HepG2 (cell line): ENCODE data around the gene CDKN2AIP. TPM values are rescaled to one million over a fixed set of nuclear protein-coding genes. Genes with fewer than 3 reads are reported as not detected.

Experiments
- ATAC-seq: fragments of 200-7000 bp; cut with Tn5 transposase; 3 replicates; pipeline ENCODE4 v1.9.1; 2020; ENCODE audit warnings: mild to moderate bottlenecking, moderate library complexity
- BruUV-seq: library from RNA; stranded (reverse); fragments of 400-500 nt; replicated peaks from 2 replicates; lab custom pipeline; 2021; lab: Mats Ljungman, UMichigan
- CTCF ChIA-PET: fragments of 300-600 bp; formaldehyde crosslinking; extraction: SDS; loops from one replicate; lab custom pipeline; 2021; ENCODE audit warnings: low total read pairs, inconsistent platforms, low intra/inter-chr PET ratio; lab: Yijun Ruan, JAX
- POLR2A ChIA-PET: fragments of 350-600 bp; sonication (Branson Sonifier 250); formaldehyde crosslinking; loops from one replicate; lab custom pipeline; 2020; ENCODE audit warnings: antibody characterized with exemption, inconsistent platforms; lab: Yijun Ruan, JAX
- DNase-seq: peaks from one replicate; pipeline ENCODE4 v3.0.0-alpha.2; 2015; ENCODE audit warnings: low spot score
- FAIRE-seq: peaks from 3 replicates; lab custom pipeline; 2011; peaks lifted over from hg19 to GRCh38; lab: Jason Lieb, UNC
- H2AFZ ChIP-seq: one replicate; pipeline ENCODE4 v1.6.1; 2011; ENCODE audit warnings: low read length, inconsistent platforms
- H3K27ac ChIP-seq: fragments of 300-600 bp; 3 replicates; pipeline ENCODE4 v1.8.0; 2011; ENCODE audit warnings: mixed run types, mild to moderate bottlenecking, mixed read lengths, low read length, inconsistent platforms; ENCODE audit not compliant: insufficient read depth; ENCODE audit errors: extremely low read length
- H3K27me3 ChIP-seq, 2 experiments: fragments of 200-600 bp in 1 of 2; 2 replicates in 1 of 2; 3 replicates in 1 of 2; pipeline versions ENCODE4 v1.6.0 to v1.8.0; 2011; ENCODE audit warnings: low read length in 2 of 2, mild to moderate bottlenecking in 2 of 2, moderate library complexity in 2 of 2, inconsistent platforms in 1 of 2; ENCODE audit not compliant: insufficient read depth in 2 of 2, control insufficient read depth in 1 of 2
- H3K36me3 ChIP-seq, 2 experiments: fragments of 200-600 bp in 1 of 2; replicated peaks in 1 of 2; 2 replicates in 1 of 2; 3 replicates in 1 of 2; pipeline versions ENCODE4 v1.5.1 to v1.8.0; 2011; ENCODE audit warnings: low read length in 2 of 2, inconsistent platforms in 1 of 2; ENCODE audit not compliant: insufficient read depth in 2 of 2, control insufficient read depth in 1 of 2
- H3K4me1 ChIP-seq: 2 replicates; pipeline ENCODE4 v1.5.1; 2012; ENCODE audit warnings: low read length, inconsistent platforms; ENCODE audit not compliant: insufficient read depth
- H3K4me2 ChIP-seq: 2 replicates; pipeline ENCODE4 v1.6.0; 2011; ENCODE audit warnings: low read depth, low read length, inconsistent platforms
- H3K4me3 ChIP-seq, 3 experiments: fragments of 200-600 bp in 1 of 3; sonication (generic), shearing (Covaris generic) in 1 of 3; replicated peaks in 1 of 3; 2 replicates each; pipeline ENCODE4 v1.5.1; 2011 to 2016; ENCODE audit warnings: low read length in 3 of 3, inconsistent platforms in 2 of 3, low read depth in 2 of 3, mild to moderate bottlenecking in 2 of 3, control low read depth in 1 of 3, mixed read lengths in 1 of 3; ENCODE audit not compliant: insufficient read depth in 1 of 3
- H3K79me2 ChIP-seq: one replicate; pipeline ENCODE4 v1.6.1; 2011; ENCODE audit warnings: low read length, inconsistent platforms; ENCODE audit not compliant: insufficient read depth
- H3K9ac ChIP-seq: 2 replicates; pipeline ENCODE4 v1.6.0; 2011; ENCODE audit warnings: mild to moderate bottlenecking, low read depth, low read length, inconsistent platforms; ENCODE audit not compliant: insufficient read depth
- H3K9me3 ChIP-seq: 2 replicates; pipeline ENCODE4 v1.5.1; 2012; ENCODE audit warnings: mild to moderate bottlenecking, low read length
- H4K20me1 ChIP-seq: 2 replicates; pipeline ENCODE4 v1.6.0; 2011; ENCODE audit warnings: inconsistent platforms, mild to moderate bottlenecking, low read length, moderate library complexity; ENCODE audit not compliant: insufficient read depth
- ETV6 ChIP-seq: sonication (generic); formaldehyde crosslinking; conservative IDR thresholded peaks from 2 replicates; pipeline ENCODE4 v1.4.0; 2020; ENCODE audit warnings: missing genetic modification reagents
- KAT8 ChIP-seq: IDR thresholded peaks from 2 replicates; pipeline ENCODE4 v1.6.1; 2016; ENCODE audit warnings: missing genetic modification reagents, missing compliant biosample characterization
- NFYC ChIP-seq: IDR thresholded peaks from 2 replicates; pipeline ENCODE4 v1.6.1; 2016; ENCODE audit warnings: missing genetic modification reagents, missing compliant biosample characterization
- PHF5A ChIP-seq: IDR thresholded peaks from one replicate; pipeline ENCODE4 v1.6.1; 2018; ENCODE audit warnings: low read depth, missing genetic modification reagents; ENCODE audit not compliant: unreplicated experiment
- SCMH1 ChIP-seq: sonication (generic); formaldehyde crosslinking; IDR thresholded peaks from 2 replicates; pipeline ENCODE4 v1.9.0; 2021; ENCODE audit warnings: missing genetic modification reagents, mild to moderate bottlenecking, borderline replicate concordance
- ZNF543 ChIP-seq: sonication (generic); formaldehyde crosslinking; IDR thresholded peaks from 2 replicates; pipeline ENCODE4 v1.4.0; 2020; ENCODE audit warnings: mild to moderate bottlenecking, missing genetic modification reagents
- ZNF619 ChIP-seq: sonication (generic); formaldehyde crosslinking; IDR thresholded peaks from 2 replicates; pipeline ENCODE4 v1.4.0; 2020; ENCODE audit warnings: mild to moderate bottlenecking, missing genetic modification reagents
- ZNF644 ChIP-seq: IDR thresholded peaks from 2 replicates; pipeline ENCODE4 v1.6.1; 2016; ENCODE audit warnings: low read depth
- ZNF660 ChIP-seq: sonication (generic); formaldehyde crosslinking; IDR thresholded peaks from 2 replicates; pipeline ENCODE4 v1.5.1; 2020; ENCODE audit warnings: mild to moderate bottlenecking, low read depth, missing genetic modification reagents, borderline replicate concordance
- WGBS: methylation state at CpG from one replicate; pipeline ENCODE4 v1.1.6; 2017; ENCODE audit warnings: low lambda C conversion rate; 5-methylcytosine and 5-hydroxymethylcytosine counted together
- in situ Hi-C: cut with HindIII; loops from 2 replicates; pipeline ENCODE4 v1.10.0; 2017; ENCODE audit warnings: low pct_unique_long_range_greater_than_20kb; ENCODE audit not compliant: extremely low pct_ligation_motif_present
- intact Hi-C: fragments of 100-400 bp; cut with micrococcal nuclease; formaldehyde crosslinking; loops from one replicate; pipeline ENCODE4 v1.10.0; 2022; ENCODE audit not compliant: unreplicated experiment
- polyA plus RNA-seq, 8 experiments: library from polyadenylated mRNA; depleted of rRNA in 3 of 8; stranded (reverse) in 7 of 8; unstranded in 1 of 8; fragments of >200 nt; fragmentation: Illumina TruSeq in 4 of 8; extraction: Trizol in 4 of 8; gene quantifications; 2 replicates each; pipeline versions ENCODE4 v1.2.1 to v1.2.3, GENCODE V29; 2011 to 2016; ENCODE audit warnings: low read depth in 4 of 8, missing spikeins in 1 of 8, mixed read lengths in 1 of 8; ENCODE audit not compliant: insufficient read depth in 1 of 8
- total RNA-seq, 5 experiments: library from RNA; depleted of rRNA; stranded (reverse); fragments of >200 nt; fragmentation: Illumina TruSeq; extraction: Trizol; gene quantifications; 2 replicates each; pipeline ENCODE4 v1.2.3, GENCODE V29; 2016; ENCODE audit warnings: low read depth in 1 of 5
- TF ChIP-seq, protein P1 (sequence below): sonication (generic); formaldehyde crosslinking; IDR thresholded peaks from 2 replicates; pipeline ENCODE4 v1.9.0; 2022; ENCODE audit warnings: missing genetic modification reagents, mild to moderate bottlenecking, borderline replicate concordance
- TF ChIP-seq, protein P2 (sequence below): sonication (generic); formaldehyde crosslinking; IDR thresholded peaks from 2 replicates; pipeline ENCODE4 v1.5.1; 2020; ENCODE audit warnings: mild to moderate bottlenecking, moderate library complexity, missing genetic modification reagents
- TF ChIP-seq, protein P3 (sequence below): sonication (generic); formaldehyde crosslinking; IDR thresholded peaks from 2 replicates; pipeline ENCODE4 v1.8.1; 2023; ENCODE audit warnings: missing genetic modification reagents, mild to moderate bottlenecking, borderline replicate concordance
- TF ChIP-seq, protein P4 (sequence below): sonication (generic); formaldehyde crosslinking; IDR thresholded peaks from 2 replicates; pipeline ENCODE4 v1.5.1; 2020; ENCODE audit warnings: mild to moderate bottlenecking, missing genetic modification reagents
- TF ChIP-seq, protein P5 (sequence below): sonication (generic); formaldehyde crosslinking; IDR thresholded peaks from 2 replicates; pipeline ENCODE4 v1.8.0; 2022; ENCODE audit warnings: missing genetic modification reagents, mild to moderate bottlenecking, moderate library complexity, borderline replicate concordance
- TF ChIP-seq, protein P6 (sequence below): sonication (generic); formaldehyde crosslinking; IDR thresholded peaks from 2 replicates; pipeline ENCODE4 v1.9.0; 2021; ENCODE audit warnings: missing genetic modification reagents, mild to moderate bottlenecking, borderline replicate concordance

The CDKN2AIP gene
- total and polyA plus RNA-seq, 2 of the 13 experiments (the other 11 are each of a cell fraction or from before 2014, with no cell fraction given), result 17.0 to 18.7 TPM

DNA sequence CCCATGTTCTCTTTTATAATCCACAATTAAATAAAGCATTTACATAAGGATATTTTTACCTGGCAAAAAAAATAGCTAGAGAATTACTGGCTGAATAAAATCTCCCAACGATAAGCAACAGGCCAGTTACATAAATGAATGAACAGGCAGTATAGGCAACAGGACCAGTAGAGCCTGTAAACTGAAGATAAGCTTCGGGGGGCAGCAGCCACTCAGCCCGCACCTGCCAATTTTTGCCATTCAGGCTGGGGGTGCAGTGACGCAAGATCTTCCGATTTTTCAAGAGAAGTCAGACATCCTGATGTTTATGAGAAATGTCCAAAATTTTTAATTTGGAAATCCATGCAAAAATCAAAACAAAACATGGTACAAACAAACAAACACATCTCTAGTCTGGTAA lies 49.0 kb upstream of the CDKN2AIP start:
- DNase-seq (no peak), ATAC-seq (no peak), FAIRE-seq (no peak)
- Histone ChIP-seq H3K9me3 (no peaks in the 10 kb centered on the region), H3K27me3 (peaks cover 4 to 25% of the 10 kb centered on the region in 2 experiments; a peak in 4 of 5 replicates), H2AFZ (no peak overlapping the region), H3K4me2 (no peak overlapping the region), H3K4me1 (peaks cover 40% of the 10 kb centered on the region), H4K20me1 (no peaks in the 10 kb centered on the region), H3K4me3 (no peak overlapping the region), H3K36me3 (no peaks in the 10 kb centered on the region), H3K27ac (no peak overlapping the region), H3K79me2 (no peaks in the 10 kb centered on the region), H3K9ac (no peak overlapping the region)
- ChIA-PET POLR2A (no interaction called here), CTCF (no interaction called here)
- in situ Hi-C loops, result loop anchor here (10.0 kb wide), 1 partner anchor 461 kb away; no protein-coding TSS in a partner anchor
- no TSS peak for BruUV-seq
- intact Hi-C loops, result loop anchor here (5.0 kb wide), 1 partner anchor 33 kb away; no protein-coding TSS in a partner anchor
- 54% methylated on average over 5 of the region's 5 CpGs for WGBS
- no peak for TF ChIP-seq ZNF543 (CRISPR knock-in tag)
- TF ChIP-seq, protein P1, sequence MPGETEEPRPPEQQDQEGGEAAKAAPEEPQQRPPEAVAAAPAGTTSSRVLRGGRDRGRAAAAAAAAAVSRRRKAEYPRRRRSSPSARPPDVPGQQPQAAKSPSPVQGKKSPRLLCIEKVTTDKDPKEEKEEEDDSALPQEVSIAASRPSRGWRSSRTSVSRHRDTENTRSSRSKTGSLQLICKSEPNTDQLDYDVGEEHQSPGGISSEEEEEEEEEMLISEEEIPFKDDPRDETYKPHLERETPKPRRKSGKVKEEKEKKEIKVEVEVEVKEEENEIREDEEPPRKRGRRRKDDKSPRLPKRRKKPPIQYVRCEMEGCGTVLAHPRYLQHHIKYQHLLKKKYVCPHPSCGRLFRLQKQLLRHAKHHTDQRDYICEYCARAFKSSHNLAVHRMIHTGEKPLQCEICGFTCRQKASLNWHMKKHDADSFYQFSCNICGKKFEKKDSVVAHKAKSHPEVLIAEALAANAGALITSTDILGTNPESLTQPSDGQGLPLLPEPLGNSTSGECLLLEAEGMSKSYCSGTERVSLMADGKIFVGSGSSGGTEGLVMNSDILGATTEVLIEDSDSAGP (CRISPR knock-in tag), result no peak
- no peak for TF ChIP-seq PHF5A (CRISPR knock-in tag)
- no peak for TF ChIP-seq ZNF644 (CRISPR knock-in tag)
- TF ChIP-seq, protein P2, sequence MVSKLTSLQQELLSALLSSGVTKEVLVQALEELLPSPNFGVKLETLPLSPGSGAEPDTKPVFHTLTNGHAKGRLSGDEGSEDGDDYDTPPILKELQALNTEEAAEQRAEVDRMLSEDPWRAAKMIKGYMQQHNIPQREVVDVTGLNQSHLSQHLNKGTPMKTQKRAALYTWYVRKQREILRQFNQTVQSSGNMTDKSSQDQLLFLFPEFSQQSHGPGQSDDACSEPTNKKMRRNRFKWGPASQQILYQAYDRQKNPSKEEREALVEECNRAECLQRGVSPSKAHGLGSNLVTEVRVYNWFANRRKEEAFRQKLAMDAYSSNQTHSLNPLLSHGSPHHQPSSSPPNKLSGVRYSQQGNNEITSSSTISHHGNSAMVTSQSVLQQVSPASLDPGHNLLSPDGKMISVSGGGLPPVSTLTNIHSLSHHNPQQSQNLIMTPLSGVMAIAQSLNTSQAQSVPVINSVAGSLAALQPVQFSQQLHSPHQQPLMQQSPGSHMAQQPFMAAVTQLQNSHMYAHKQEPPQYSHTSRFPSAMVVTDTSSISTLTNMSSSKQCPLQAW (CRISPR knock-in tag), result no peak
- no peak for TF ChIP-seq ZNF619 (CRISPR knock-in tag)
- TF ChIP-seq ETV6, result no peak
- no peak for TF ChIP-seq KAT8 (CRISPR knock-in tag)
- no peak for TF ChIP-seq SCMH1 (CRISPR knock-in tag)
- no peak for TF ChIP-seq ZNF660 (CRISPR knock-in tag)
- TF ChIP-seq NFYC (CRISPR knock-in tag), result no peak
- TF ChIP-seq, protein P3, sequence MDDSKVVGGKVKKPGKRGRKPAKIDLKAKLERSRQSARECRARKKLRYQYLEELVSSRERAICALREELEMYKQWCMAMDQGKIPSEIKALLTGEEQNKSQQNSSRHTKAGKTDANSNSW (CRISPR knock-in tag), result no peak
- TF ChIP-seq, protein P4, sequence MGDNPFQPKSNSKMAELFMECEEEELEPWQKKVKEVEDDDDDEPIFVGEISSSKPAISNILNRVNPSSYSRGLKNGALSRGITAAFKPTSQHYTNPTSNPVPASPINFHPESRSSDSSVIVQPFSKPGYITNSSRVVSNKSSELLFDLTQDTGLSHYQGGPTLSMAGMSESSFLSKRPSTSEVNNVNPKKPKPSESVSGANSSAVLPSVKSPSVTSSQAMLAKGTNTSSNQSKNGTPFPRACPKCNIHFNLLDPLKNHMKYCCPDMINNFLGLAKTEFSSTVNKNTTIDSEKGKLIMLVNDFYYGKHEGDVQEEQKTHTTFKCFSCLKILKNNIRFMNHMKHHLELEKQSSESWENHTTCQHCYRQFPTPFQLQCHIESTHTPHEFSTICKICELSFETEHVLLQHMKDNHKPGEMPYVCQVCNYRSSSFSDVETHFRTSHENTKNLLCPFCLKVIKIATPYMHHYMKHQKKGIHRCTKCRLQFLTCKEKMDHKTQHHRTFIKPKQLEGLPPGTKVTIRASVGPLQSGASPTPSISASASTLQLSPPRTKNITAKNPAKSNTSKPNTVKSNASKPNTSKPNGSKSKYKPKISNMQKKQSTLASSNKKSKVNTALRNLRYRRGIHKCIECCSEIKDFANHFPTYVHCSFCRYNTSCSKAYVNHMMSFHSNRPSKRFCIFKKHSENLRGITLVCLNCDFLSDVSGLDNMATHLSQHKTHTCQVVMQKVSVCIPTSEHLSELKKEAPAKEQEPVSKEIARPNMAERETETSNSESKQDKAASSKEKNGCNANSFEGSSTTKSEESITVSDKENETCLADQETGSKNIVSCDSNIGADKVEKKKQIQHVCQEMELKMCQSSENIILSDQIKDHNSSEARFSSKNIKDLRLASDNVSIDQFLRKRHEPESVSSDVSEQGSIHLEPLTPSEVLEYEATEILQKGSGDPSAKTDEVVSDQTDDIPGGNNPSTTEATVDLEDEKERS, result no peak
- TF ChIP-seq, protein P5, sequence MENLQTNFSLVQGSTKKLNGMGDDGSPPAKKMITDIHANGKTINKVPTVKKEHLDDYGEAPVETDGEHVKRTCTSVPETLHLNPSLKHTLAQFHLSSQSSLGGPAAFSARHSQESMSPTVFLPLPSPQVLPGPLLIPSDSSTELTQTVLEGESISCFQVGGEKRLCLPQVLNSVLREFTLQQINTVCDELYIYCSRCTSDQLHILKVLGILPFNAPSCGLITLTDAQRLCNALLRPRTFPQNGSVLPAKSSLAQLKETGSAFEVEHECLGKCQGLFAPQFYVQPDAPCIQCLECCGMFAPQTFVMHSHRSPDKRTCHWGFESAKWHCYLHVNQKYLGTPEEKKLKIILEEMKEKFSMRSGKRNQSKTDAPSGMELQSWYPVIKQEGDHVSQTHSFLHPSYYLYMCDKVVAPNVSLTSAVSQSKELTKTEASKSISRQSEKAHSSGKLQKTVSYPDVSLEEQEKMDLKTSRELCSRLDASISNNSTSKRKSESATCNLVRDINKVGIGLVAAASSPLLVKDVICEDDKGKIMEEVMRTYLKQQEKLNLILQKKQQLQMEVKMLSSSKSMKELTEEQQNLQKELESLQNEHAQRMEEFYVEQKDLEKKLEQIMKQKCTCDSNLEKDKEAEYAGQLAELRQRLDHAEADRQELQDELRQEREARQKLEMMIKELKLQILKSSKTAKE (CRISPR knock-in tag), result no peak
- TF ChIP-seq, protein P6, sequence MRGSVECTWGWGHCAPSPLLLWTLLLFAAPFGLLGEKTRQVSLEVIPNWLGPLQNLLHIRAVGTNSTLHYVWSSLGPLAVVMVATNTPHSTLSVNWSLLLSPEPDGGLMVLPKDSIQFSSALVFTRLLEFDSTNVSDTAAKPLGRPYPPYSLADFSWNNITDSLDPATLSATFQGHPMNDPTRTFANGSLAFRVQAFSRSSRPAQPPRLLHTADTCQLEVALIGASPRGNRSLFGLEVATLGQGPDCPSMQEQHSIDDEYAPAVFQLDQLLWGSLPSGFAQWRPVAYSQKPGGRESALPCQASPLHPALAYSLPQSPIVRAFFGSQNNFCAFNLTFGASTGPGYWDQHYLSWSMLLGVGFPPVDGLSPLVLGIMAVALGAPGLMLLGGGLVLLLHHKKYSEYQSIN, result no peak
